Nucleus accumbens (tissue), 56 donors: ENCODE measurements around the gene MTCL1.

ENCODE experiments used
- DNase-seq, 56 donors: peaks; one replicate each; lab custom pipeline; 2025; lab: John Stamatoyannopoulos, UW

The MTCL1 gene

GRCh38 chr18:8686611-8687010, 18.7 kb upstream of the MTCL1 start:
- DNase-seq: no peak

DNA sequence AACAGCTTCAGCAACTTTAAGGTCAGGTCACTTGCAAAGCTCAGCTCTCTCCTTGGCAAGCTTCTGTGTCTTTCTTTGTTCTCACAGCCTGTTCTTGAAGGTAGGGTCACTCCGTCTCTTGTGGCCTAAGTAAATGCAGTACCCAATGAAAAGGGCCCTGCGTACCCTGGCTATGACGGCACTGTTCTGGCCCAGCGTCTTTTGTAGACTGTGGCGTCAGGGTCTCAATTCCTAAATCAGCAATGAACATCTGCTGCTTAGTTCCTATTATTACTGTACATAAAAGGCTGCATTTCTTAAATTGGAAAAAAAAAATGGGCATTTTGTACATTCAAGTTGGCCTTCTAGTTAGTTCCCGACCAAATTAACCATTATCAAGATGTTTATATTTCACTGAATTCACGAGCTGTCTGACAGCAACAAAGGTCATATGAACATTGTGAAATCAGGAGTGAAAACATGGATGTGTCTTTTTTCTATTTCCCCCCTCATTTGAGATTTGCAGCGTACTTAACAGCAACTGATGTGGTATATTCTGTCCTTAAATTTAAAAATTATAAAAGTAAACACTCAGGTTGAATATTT, 17.0 kb upstream of the MTCL1 start:
- no peak for DNase-seq

DNA sequence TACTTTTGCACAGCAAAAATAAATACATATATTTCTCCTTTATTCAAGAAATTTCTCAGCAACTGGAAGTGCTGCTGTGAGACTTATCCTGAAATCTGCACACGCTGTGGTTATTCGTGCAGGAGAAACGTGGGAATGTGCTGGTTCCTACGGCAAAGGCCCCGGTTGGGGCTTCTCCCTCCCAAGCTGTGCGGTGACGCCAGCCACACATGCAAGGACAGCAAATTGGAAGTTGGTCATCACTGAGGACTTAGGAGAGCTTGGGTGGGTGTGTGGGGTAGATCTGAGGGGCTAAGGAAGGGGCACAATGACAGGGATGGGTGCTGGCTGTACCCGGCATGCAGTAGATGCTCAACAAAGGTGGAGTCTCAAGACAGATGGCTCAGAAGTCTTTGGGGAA, 16.5 kb upstream of the MTCL1 start:
- DNase-seq: no peak

DNA sequence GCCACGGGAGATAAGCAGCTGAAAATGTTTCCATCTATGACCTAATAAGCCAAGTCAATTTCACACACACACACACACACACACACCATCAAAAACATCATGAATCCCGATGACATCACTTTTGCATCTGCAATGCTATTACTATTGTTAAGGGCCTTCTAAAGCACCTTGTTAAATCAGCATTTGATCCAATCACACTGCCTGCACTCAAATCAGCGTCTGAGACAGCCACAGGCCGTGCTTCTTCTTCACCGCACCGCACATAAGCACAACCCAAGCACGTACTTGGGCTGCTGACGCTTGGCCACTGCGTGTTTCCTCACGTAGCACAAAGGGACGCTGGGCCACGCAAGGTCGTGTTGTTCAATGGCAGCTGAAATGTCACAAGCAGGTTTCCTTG, 15.8 kb upstream of the MTCL1 start:
- no peak for DNase-seq

GRCh38 chr18:8694891-8695290, 10.5 kb upstream of the MTCL1 start:
- no peak for DNase-seq

- DNase-seq: no peak
Measured at GRCh38 chr18:8695932-8696517, 9.3 kb upstream of the MTCL1 start.

DNA sequence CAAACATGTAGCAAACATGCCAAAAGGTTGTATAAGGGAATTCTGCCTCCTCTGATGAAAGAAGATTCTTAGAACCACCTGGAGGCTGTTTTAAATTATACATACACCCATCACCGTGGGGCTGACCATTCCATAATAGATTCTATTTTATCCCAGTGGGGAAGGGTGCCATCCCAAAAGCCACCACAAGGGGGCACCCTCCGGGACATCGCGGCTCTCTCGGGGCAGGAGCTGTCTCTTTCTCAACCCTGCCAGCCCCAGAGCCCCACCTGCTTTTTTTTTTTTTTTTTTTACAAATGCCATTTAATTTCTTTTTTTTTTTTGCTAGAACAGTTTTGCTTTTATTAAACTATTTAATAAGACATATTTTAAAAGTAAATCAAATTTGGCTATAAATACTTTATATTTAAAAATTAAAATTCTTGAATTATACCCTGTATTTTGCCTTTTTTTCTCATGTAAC, 8.6 kb upstream of the MTCL1 start:
- peak in 44 of 56 donors; percentile 11 to 82 (median 46) for DNase-seq

DNA sequence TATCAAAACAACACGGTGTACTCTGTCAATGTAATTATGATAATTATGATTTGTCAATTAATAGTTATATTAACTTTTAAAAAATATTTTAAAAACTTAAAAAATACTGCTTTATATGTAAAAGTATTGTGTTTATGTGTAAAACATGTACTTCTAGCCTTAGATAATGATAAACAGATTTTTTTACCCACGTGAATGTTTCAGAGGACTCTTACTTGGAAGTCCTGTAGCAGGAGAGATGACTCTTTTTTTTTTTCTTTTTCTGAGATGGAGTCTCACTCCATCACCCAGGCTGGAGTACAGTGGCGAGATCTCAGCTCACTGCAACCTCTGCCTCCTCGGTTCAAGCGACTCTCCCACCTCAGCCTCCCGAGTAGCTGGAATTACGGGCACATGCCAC, 6.2 kb upstream of the MTCL1 start:
- DNase-seq: no peak

GRCh38 chr18:8699948-8700347, 5.4 kb upstream of the MTCL1 start:
- no peak for DNase-seq

DNA sequence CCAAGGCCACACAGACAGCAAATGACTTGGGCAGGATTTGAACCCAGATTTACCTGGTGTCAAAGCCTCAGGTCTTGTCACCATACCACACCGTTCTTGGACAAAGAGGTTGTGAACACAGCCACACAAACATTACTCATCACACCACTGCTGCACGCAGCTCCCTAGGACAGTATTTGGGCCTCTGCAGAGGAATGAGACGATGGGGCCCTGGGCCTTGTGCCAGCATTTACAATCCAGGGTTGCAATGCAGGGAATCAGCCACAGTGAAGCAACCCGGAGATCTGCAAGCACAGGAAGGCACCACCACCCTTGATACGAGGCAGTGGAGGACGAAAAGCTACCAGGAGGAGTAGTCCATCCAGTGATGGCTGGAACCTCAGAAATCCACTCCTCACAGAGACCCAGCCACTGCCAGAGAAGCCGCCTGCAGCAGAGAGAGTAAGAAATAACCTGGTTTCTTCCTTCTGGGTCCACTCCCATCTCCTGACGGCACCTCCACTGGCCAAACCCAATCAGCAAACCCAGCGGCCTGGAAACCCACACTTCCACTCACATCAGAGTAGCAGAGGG, 3.7 kb upstream of the MTCL1 start:
- no peak for DNase-seq

- no peak for DNase-seq
Measured at GRCh38 chr18:8702668-8703067, 2.7 kb upstream of the MTCL1 start.

GRCh38 chr18:8703092-8703709, 2.2 kb upstream of the MTCL1 start:
- no peak for DNase-seq

- DNase-seq: peak in 2 of 56 donors; percentile 16 to 23
Measured at GRCh38 chr18:8703781-8704301, 1.5 kb upstream of the MTCL1 start.

DNA sequence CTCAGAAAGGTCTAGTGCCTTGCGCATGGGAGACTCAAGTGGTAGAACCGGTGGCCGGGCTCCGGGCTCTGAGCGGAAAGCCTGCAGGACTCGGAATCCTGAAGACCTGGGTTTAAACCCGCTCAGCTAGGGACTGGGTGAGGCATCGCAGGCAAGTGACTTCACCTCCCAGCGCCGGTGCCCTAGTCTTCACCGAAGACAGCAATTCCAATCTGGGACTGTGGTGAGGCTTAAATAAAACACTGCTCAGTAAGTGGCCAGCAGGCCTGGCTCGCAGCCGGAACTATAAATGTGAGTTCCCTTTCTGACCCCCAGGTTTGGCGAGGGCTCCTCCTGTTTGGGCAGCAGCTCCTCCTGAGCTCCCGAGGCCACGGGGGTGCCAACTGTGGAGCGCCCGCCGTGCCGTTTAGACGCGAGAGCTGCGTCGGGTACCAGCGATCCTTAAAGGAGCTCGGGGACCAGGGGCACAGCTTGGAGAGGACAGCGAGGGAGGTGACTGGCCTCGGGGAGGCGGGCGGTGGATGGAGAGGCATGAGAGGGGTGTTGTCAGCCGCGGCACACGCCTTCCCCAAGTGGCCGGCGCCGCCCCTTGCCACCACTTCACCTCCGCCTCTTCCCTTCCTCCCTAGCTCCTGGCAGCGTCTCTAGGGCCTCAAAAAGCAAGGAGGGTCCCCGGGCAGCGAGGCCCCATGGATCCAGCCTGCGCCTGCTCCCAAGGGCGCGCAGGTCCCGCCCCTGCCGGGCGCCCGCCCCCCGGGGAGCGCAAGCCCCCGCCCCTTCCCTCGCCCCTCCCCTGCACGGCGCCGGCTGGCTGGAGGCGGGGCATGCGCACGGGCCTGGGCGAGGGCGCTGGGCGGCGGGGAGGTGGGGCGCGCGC, 757 bp upstream of the MTCL1 start:
- peak in 54 of 56 donors; percentile 51 to 92 (median 82) for DNase-seq

DNA sequence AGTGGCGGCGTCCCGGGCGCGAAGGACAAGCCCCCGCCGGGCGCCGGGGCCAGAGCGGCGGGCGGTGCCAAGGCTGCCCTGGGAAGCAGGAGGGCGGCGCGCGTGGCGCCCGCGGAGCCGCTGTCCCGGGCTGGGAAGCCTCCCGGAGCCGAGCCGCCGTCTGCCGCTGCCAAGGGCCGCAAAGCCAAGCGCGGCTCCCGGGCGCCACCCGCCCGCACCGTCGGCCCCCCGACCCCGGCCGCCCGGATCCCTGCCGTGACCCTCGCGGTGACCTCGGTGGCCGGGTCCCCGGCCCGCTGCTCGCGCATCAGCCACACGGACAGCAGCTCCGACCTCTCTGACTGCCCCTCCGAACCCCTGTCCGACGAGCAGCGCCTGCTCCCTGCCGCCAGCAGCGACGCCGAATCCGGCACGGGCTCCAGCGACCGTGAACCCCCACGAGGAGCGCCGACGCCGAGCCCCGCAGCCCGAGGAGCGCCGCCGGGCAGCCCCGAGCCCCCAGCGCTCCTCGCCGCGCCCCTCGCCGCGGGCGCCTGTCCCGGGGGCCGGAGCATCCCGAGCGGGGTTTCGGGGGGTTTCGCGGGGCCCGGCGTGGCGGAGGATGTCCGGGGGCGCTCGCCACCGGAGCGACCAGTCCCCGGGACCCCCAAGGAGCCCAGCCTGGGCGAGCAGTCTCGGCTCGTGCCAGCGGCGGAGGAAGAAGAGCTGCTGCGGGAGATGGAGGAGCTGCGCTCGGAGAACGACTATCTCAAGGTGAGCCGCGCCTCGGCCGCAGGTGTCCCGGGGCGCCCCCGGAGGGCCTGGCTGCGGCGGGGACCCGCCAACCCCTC, 820 bp downstream of the MTCL1 start:
- DNase-seq: peak in 7 of 56 donors; percentile 5 to 50 (median 23)

GRCh38 chr18:8706791-8707555, 1.6 kb downstream of the MTCL1 start:
- peak in 25 of 56 donors; percentile 7 to 58 (median 39) for DNase-seq

DNA sequence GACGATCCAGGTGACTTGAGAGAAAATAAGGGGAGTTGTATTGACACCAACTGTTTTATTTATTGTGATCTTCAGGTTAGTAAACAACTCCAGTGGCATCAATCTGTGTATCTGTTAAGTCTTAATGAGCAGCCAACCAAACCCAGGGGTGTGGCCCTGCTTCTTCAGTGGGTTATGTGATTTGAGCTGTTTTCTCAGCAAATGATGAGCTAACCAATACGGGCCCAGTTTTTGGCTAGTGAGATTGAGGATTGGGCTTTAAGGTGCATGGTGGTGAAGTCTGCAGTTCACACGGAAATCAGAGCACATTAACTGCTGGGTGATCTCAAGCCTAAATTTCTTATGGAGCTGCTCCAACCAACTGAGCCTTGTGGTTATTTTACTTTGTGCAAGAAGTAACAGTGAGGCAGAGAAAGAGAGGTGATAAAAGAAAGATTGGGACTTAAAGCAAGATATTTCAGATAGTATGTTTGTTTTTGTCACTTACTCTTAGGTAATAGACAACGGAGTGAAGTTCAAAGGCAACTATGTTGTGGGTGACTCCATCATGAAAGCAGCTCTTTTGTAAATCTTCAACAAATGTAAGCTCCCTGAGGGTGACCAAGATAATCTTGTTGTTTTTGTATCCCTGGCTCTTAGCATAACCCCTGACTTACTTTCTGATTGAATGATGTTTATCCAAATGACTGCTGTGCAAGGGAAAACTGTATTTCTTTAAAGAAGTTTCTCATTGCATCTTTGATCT, 2.4 kb downstream of the MTCL1 start:
- DNase-seq: peak in 9 of 56 donors; percentile 15 to 48 (median 29)

DNA sequence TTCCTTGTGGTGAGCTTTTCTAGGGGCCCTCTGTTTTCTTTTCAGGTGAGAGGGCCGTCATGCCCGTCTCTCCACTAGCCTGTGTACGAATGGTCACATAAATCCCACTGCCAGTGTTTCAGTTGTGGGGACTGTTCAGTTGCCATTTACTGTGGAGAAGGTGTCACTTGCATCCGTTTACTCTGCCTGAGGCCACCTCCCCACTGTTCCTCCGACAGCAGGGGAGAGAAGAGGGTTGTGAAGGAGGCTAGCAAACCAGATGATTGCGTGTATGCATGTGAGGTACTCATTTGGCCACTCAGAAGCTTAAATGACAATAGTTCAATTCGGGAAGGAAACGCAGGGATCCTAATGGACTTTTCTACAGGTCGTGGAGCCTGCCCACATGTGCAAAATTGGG, 3.3 kb downstream of the MTCL1 start:
- no peak for DNase-seq
